GM18873 (cell line): ENCODE data around the gene C1orf122.
"Not testable (repeated sequence)": the region's sequence is repeated elsewhere in the genome, so short reads cannot be mapped to it uniquely, and the experiment has no call there.

Experiments used
- ATAC-seq: cut with Tn5 transposase; IDR thresholded peaks from one replicate; pipeline ENCODE4 v1.9.1; 2021; ENCODE audit warnings: mild to moderate bottlenecking, moderate library complexity, moderate number of reproducible peaks; ENCODE audit not compliant: unreplicated experiment, low FRiP score

Gene C1orf122

GRCh38 chr1:37807555-37808368 is at the start of gene C1orf122, which contains the start of gene YRDC:
Gene C1orf122, plus strand, starts transcription at chr1:37807790. Its CDS starts 615 bp downstream, at chr1:37808405.
Gene YRDC, minus strand, starts transcription at chr1:37808208. Its CDS starts 28 bp downstream, at chr1:37808180.
- peak; percentile 60 for ATAC-seq

- no peak for ATAC-seq
These were observed 48.1 kb upstream of the C1orf122 start for GRCh38 chr1:37759451-37759850.

GRCh38 chr1:37761416-37762095 is 46.0 kb upstream of the C1orf122 start:
- ATAC-seq: no peak

- ATAC-seq: no peak
These were observed 45.1 kb upstream of the C1orf122 start for GRCh38 chr1:37762516-37762915.

- no peak for ATAC-seq
These were observed 43.7 kb upstream of the C1orf122 start for GRCh38 chr1:37763791-37764413.

- ATAC-seq: no peak
These were observed 43.2 kb upstream of the C1orf122 start for GRCh38 chr1:37764414-37764825.

GRCh38 chr1:37764888-37765441 is 42.6 kb upstream of the C1orf122 start, which contains the start of gene EPHA10:
Gene EPHA10, minus strand, starts transcription at chr1:37765120. Its CDS starts 54 bp downstream, at chr1:37765066.
- no peak for ATAC-seq

- no peak for ATAC-seq
These were observed 41.5 kb upstream of the C1orf122 start for GRCh38 chr1:37765916-37766664.

- no peak for ATAC-seq
These were observed 40.1 kb upstream of the C1orf122 start for GRCh38 chr1:37767488-37767887.

- not testable (repeated sequence) for ATAC-seq
These were observed 36.1 kb upstream of the C1orf122 start for GRCh38 chr1:37771440-37771839.

GRCh38 chr1:37776946-37777516 is 30.6 kb upstream of the C1orf122 start:
- ATAC-seq: no peak

- no peak for ATAC-seq
These were observed 28.9 kb upstream of the C1orf122 start for GRCh38 chr1:37778654-37779053.

GRCh38 chr1:37782491-37782890 is 25.1 kb upstream of the C1orf122 start:
- no peak for ATAC-seq

GRCh38 chr1:37792943-37793686 is 14.5 kb upstream of the C1orf122 start:
- no peak for ATAC-seq

- no peak for ATAC-seq
These were observed 13.7 kb upstream of the C1orf122 start, which contains the start of gene MANEAL for GRCh38 chr1:37793773-37794371. Gene MANEAL, plus strand, starts transcription at chr1:37793847. Its CDS starts 336 bp downstream, at chr1:37794183.

GRCh38 chr1:37794372-37795339 is 12.9 kb upstream of the C1orf122 start:
- no peak for ATAC-seq

GRCh38 chr1:37795340-37796125 is 12.1 kb upstream of the C1orf122 start:
- ATAC-seq: no peak
